Adrenal gland (tissue), 12 donors: ENCODE data around the gene MYH7. TPM values are rescaled to one million over a fixed set of nuclear protein-coding genes. Genes with fewer than 3 reads are reported as not detected.
A peak's percentile ranks its signal among the peaks of the same experiment; 100 is the strongest.
"Not testable (repeated sequence)": the region's sequence is repeated elsewhere in the genome, so short reads cannot be mapped to it uniquely, and the experiment has no call there.

Experiments
- DNase-seq, 7 donors: peaks; one replicate each; pipeline ENCODE4 v3.0.0-alpha.2; 2019 to 2020
- H3K27ac ChIP-seq, 5 donors: fragments of 200-600 bp; sonication (generic) in 4 of 5; 1 replicate in 3 of 5; 2 replicates in 2 of 5; pipeline versions ENCODE4 v1.5.1 to v1.8.0; 2016 to 2020; ENCODE audit warnings: mild to moderate bottlenecking in 1 of 5
- H3K27me3 ChIP-seq: fragments of 200-600 bp; 2 replicates; pipeline ENCODE4 v1.8.0; 2021
- H3K36me3 ChIP-seq, 2 donors: fragments of 200-600 bp; replicated peaks in 1 of 2; 1 replicate in 1 of 2; 2 replicates in 1 of 2; pipeline versions ENCODE4 v1.5.1 to v1.8.0; 2018 to 2022
- H3K4me1 ChIP-seq, 2 donors: fragments of 200-600 bp; replicated peaks in 1 of 2; 1 replicate in 1 of 2; 2 replicates in 1 of 2; pipeline versions ENCODE4 v1.5.1 to v1.8.0; 2018 to 2021
- H3K4me3 ChIP-seq, 4 donors: fragments of 200-600 bp; sonication (generic) in 3 of 4; one replicate each; pipeline ENCODE4 v1.5.1; 2016 to 2018
- H3K9me3 ChIP-seq, 3 donors: fragments of 200-600 bp; sonication (generic) in 1 of 3; replicated peaks in 1 of 3; 1 replicate in 2 of 3; 2 replicates in 1 of 3; pipeline versions ENCODE4 v1.5.1 to v1.8.0; 2016 to 2021
- CTCF ChIP-seq, 6 experiments: fragments of 450-650 bp in 4 of 6; fragments of 200-600 bp in 2 of 6; sonication (generic) in 1 of 6; IDR thresholded peaks; 1 replicate in 5 of 6; 2 replicates in 1 of 6; pipeline versions ENCODE4 v1.5.1 to v1.8.0; 2016 to 2021; ENCODE audit warnings: antibody characterized with exemption in 6 of 6, mild to moderate bottlenecking in 2 of 6, moderate library complexity in 1 of 6
- POLR2A ChIP-seq, 2 donors: fragments of 450-650 bp; IDR thresholded peaks; one replicate each; pipeline ENCODE4 v1.6.1; 2017; ENCODE audit warnings: antibody characterized with exemption in 2 of 2, mild to moderate bottlenecking in 2 of 2, moderate library complexity in 1 of 2
- WGBS, 4 donors: extraction: QIAGEN DNeasy Blood & Tissue Kit in 2 of 4; methylation state at CpG; one replicate each; pipeline versions ENCODE4 v1.1.5 to v1.1.7; 2013 to 2017; 5-methylcytosine and 5-hydroxymethylcytosine counted together
- intact Hi-C, 2 donors: fragments of 100-400 bp; cut with DNase I; formaldehyde crosslinking; loops; one replicate each; pipeline versions ENCODE4 v1.14.1 to v1.15.0; 2022 to 2023
- polyA plus RNA-seq, 3 donors: library from polyadenylated mRNA; stranded (reverse); fragments of 200-250 nt in 2 of 3; fragments of 350-450 nt in 1 of 3; fragmentation: Illumina TruSeq in 1 of 3; extraction: RNeasy Lipid Tissue Mini Kit (QIAGEN cat#74804) in 1 of 3; gene quantifications; one replicate each; pipeline ENCODE4 v1.2.3, GENCODE V29; 2013 to 2014
- total RNA-seq, 9 donors: library from RNA; depleted of rRNA in 4 of 9; stranded (reverse); fragments of >200 nt in 4 of 9; fragments of 120-200 nt in 1 of 9; fragmentation: NEBNext Ultra II Directional in 1 of 9; extraction: Animal tissue kit (Norgen Biotek cat#: 25700) in 1 of 9; gene quantifications; one replicate each; pipeline versions ENCODE4 v1.1.0 to v1.2.4, GENCODE V29; 2013 to 2023
- donor health status: healthy with polysubstance abuse.
- donor health status: Bipolar disorder and iron deficiency.
- donor health status: DM: yes; HTN: yes; CAD: no.
- donor health status: DM: no; HTN: no; CAD: no.
- donor health status: DM: no; HTN: no; CAD: no.
- donor health status: DM: yes; HTN: yes; CAD: no.

Gene MYH7
- total and polyA plus RNA-seq, 12 donors = 0.06 to 7.1 (median 0.64) TPM; not detected in 4

- DNase-seq = peak in 1 of 7 donors; percentile 60
- WGBS, 4 donors = 62 to 67% (median 65%) methylated on average over 17 to 25 of the region's 25 CpGs
- no peak for TF ChIP-seq POLR2A (IDR thresholded peaks at IDR 0.05)
- no peak for TF ChIP-seq CTCF (IDR thresholded peaks at IDR 0.05)
- H3K27me3 ChIP-seq = no peaks in the 10 kb centered on the region
- no peak overlapping the region for H3K27ac ChIP-seq
- no peaks in the 10 kb centered on the region for H3K4me1 ChIP-seq
- intact Hi-C loops = no loop called here
- no peaks in the 10 kb centered on the region for H3K9me3 ChIP-seq
- no peak overlapping the region for H3K4me3 ChIP-seq
- H3K36me3 ChIP-seq = no peaks in the 10 kb centered on the region
Measured at GRCh38 chr14:23402296-23403138, 32.9 kb downstream of the MYH7 start.

GRCh38 chr14:23401291-23401690 lies 34.2 kb downstream of the MYH7 start:
- no peaks in the 10 kb centered on the region for H3K27me3 ChIP-seq
- 70 to 84% (median 76%) methylated on average over 4 of the region's 4 CpGs for WGBS, 4 donors
- TF ChIP-seq CTCF (IDR thresholded peaks at IDR 0.05) (no peak), POLR2A (IDR thresholded peaks at IDR 0.05) (no peak)
- no peak for DNase-seq
- intact Hi-C loops = no loop called here
- no peak overlapping the region for H3K27ac ChIP-seq
- no peaks in the 10 kb centered on the region for H3K9me3 ChIP-seq
- H3K4me1 ChIP-seq = no peaks in the 10 kb centered on the region
- H3K4me3 ChIP-seq = no peak overlapping the region
- no peaks in the 10 kb centered on the region for H3K36me3 ChIP-seq

DNA sequence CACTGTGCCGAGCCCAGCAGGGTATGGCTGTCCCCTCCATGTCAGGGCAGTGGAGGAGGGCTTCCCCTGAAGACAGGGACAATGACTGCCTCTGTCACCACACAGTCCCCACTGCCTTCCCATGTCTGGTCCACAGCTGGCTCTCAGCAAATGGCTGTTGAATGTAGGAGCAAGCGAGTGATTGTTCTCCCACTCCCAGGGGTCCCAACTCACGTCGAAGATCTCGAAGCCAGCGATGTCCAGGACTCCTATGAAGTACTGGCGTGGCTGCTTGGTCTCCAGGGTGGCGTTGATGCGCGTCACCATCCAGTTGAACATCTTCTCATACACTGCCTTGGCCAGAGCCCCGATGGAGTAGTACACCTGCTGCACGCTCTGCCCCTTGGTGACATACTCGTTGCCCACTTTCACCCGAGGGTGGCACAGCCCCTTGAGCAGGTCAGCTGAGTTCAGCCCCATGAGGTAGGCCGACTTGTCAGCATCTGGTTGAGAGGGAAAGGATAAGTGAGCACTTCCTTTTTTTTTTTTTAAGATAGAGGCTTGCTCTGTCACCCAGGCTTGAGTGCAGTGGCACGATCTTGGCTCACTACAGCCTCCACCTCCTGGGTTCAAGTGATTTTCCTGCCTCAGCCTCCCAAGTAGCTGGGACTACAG lies 34.8 kb downstream of the MYH7 start:
- H3K36me3 ChIP-seq, H3K4me1 ChIP-seq, H3K27me3 ChIP-seq, intact Hi-C loops, H3K27ac ChIP-seq, H3K9me3 ChIP-seq, H3K4me3 ChIP-seq, DNase-seq: not testable (repeated sequence)
- 78 to 91% (median 85%) methylated on average over 16 of the region's 16 CpGs for WGBS, 4 donors

DNA sequence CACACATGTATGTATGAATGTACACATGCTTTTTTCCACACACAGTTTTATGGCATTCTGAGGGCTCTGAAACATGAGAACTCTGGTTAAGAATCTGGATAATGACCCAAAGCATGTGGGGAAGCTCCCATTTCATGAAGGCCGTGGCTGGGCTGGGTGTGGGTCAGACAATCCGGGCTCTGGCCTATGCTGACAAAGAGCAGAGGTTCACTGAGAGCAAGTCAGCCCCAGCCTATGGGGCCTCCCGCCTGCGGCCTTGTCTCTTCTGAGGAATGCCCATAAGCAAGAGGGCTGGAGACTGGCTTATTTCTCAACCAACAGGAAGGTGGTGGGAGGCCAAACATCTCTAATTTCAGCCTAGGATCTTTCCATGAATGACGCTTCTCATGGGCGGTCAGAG lies 35.9 kb downstream of the MYH7 start:
- Histone ChIP-seq H3K4me3 (no peak overlapping the region), H3K9me3 (no peaks in the 10 kb centered on the region), H3K4me1 (no peaks in the 10 kb centered on the region), H3K27me3 (no peaks in the 10 kb centered on the region), H3K27ac (no peak overlapping the region), H3K36me3 (no peaks in the 10 kb centered on the region)
- TF ChIP-seq CTCF (IDR thresholded peaks at IDR 0.05) (no peak), POLR2A (IDR thresholded peaks at IDR 0.05) (no peak)
- DNase-seq = no peak
- 80 to 86% (median 82%) methylated on average over 5 to 6 of the region's 6 CpGs for WGBS, 4 donors
- intact Hi-C loops = no loop called here
